HEK293 (cell line): ENCODE results near the gene ZMYM3.

Experiments used
- AEBP2 ChIP-seq: fragments of 450-650 bp; formaldehyde crosslinking; IDR thresholded peaks from 2 replicates; pipeline ENCODE4 v1.5.1; 2016; ENCODE audit warnings: missing biosample characterization, missing genetic modification characterization, borderline replicate concordance
- KLF17 ChIP-seq: fragments of 450-650 bp; formaldehyde crosslinking; IDR thresholded peaks from 2 replicates; pipeline ENCODE4 v1.5.1; 2016; ENCODE audit warnings: missing biosample characterization, missing genetic modification characterization
- KLF8 ChIP-seq: fragments of 450-650 bp; formaldehyde crosslinking; IDR thresholded peaks from 2 replicates; pipeline ENCODE4 v1.5.1; 2016; ENCODE audit warnings: missing biosample characterization, missing genetic modification characterization
- KLF9 ChIP-seq: fragments of 450-650 bp; formaldehyde crosslinking; IDR thresholded peaks from 2 replicates; pipeline ENCODE4 v1.5.1; 2016; ENCODE audit warnings: missing biosample characterization, missing genetic modification characterization, low read depth
- TRIM28 ChIP-seq: IDR thresholded peaks from 2 replicates; pipeline ENCODE4 v1.6.1; 2011; ENCODE audit warnings: low read length, control low read depth, borderline replicate concordance
- WT1 ChIP-seq: fragments of 450-650 bp; formaldehyde crosslinking; IDR thresholded peaks from 2 replicates; pipeline ENCODE4 v1.5.1; 2016; ENCODE audit warnings: missing biosample characterization, missing genetic modification characterization
- YY1 ChIP-seq: fragments of 450-650 bp; formaldehyde crosslinking; IDR thresholded peaks from 2 replicates; pipeline ENCODE4 v1.5.1; 2018; ENCODE audit warnings: missing biosample characterization, missing genetic modification characterization
- ZBTB8A ChIP-seq: fragments of 450-650 bp; formaldehyde crosslinking; IDR thresholded peaks from 2 replicates; pipeline ENCODE4 v1.5.1; 2016; ENCODE audit warnings: missing biosample characterization, missing genetic modification characterization
- ZNF184 ChIP-seq: fragments of 450-650 bp; IDR thresholded peaks from 2 replicates; pipeline ENCODE4 v1.5.1; 2018; ENCODE audit warnings: missing biosample characterization, mild to moderate bottlenecking, missing genetic modification characterization
- ZNF280D ChIP-seq: fragments of 450-650 bp; formaldehyde crosslinking; IDR thresholded peaks from 2 replicates; pipeline ENCODE4 v1.5.1; 2016; ENCODE audit warnings: missing biosample characterization, missing genetic modification characterization
- ZNF366 ChIP-seq: fragments of 450-650 bp; formaldehyde crosslinking; conservative IDR thresholded peaks from 2 replicates; pipeline ENCODE4 v1.5.1; 2016; ENCODE audit warnings: missing biosample characterization, missing genetic modification characterization
- ZNF585B ChIP-seq: fragments of 450-650 bp; formaldehyde crosslinking; IDR thresholded peaks from 2 replicates; pipeline ENCODE4 v1.5.1; 2016; ENCODE audit warnings: missing biosample characterization, missing genetic modification characterization
- ZNF670 ChIP-seq: fragments of 450-650 bp; formaldehyde crosslinking; IDR thresholded peaks from 2 replicates; pipeline ENCODE4 v1.5.1; 2016; ENCODE audit warnings: missing biosample characterization, missing genetic modification characterization, low read depth
- ZNF701 ChIP-seq: fragments of 450-650 bp; formaldehyde crosslinking; IDR thresholded peaks from 2 replicates; pipeline ENCODE4 v1.5.1; 2016; ENCODE audit warnings: missing biosample characterization, missing genetic modification characterization
- ZNF747 ChIP-seq: fragments of 450-650 bp; formaldehyde crosslinking; IDR thresholded peaks from 2 replicates; pipeline ENCODE4 v1.5.1; 2016; ENCODE audit warnings: missing biosample characterization, missing genetic modification characterization
- ZNF791 ChIP-seq: fragments of 450-650 bp; formaldehyde crosslinking; IDR thresholded peaks from 2 replicates; pipeline ENCODE4 v1.5.1; 2016; ENCODE audit warnings: missing biosample characterization, missing genetic modification characterization
- ZSCAN18 ChIP-seq: fragments of 450-650 bp; formaldehyde crosslinking; IDR thresholded peaks from 2 replicates; pipeline ENCODE4 v1.5.1; 2016; ENCODE audit warnings: missing biosample characterization, missing genetic modification characterization
- TF ChIP-seq, protein P1 (sequence below): fragments of 450-650 bp; formaldehyde crosslinking; IDR thresholded peaks from 2 replicates; pipeline ENCODE4 v1.5.0; 2017; ENCODE audit warnings: missing biosample characterization, missing genetic modification characterization, borderline replicate concordance
- TF ChIP-seq, protein P2 (sequence below): fragments of 450-650 bp; IDR thresholded peaks from 2 replicates; pipeline ENCODE4 v1.5.1; 2018; ENCODE audit warnings: missing biosample characterization, missing genetic modification characterization
- TF ChIP-seq, protein P3 (sequence below): fragments of 450-650 bp; formaldehyde crosslinking; IDR thresholded peaks from 2 replicates; pipeline ENCODE4 v1.5.1; 2016; ENCODE audit warnings: missing biosample characterization, missing genetic modification characterization
- TF ChIP-seq, protein P4 (sequence below): fragments of 450-650 bp; formaldehyde crosslinking; IDR thresholded peaks from 2 replicates; pipeline ENCODE4 v1.5.1; 2016; ENCODE audit warnings: missing biosample characterization, missing genetic modification characterization, borderline replicate concordance

Gene ZMYM3

DNA sequence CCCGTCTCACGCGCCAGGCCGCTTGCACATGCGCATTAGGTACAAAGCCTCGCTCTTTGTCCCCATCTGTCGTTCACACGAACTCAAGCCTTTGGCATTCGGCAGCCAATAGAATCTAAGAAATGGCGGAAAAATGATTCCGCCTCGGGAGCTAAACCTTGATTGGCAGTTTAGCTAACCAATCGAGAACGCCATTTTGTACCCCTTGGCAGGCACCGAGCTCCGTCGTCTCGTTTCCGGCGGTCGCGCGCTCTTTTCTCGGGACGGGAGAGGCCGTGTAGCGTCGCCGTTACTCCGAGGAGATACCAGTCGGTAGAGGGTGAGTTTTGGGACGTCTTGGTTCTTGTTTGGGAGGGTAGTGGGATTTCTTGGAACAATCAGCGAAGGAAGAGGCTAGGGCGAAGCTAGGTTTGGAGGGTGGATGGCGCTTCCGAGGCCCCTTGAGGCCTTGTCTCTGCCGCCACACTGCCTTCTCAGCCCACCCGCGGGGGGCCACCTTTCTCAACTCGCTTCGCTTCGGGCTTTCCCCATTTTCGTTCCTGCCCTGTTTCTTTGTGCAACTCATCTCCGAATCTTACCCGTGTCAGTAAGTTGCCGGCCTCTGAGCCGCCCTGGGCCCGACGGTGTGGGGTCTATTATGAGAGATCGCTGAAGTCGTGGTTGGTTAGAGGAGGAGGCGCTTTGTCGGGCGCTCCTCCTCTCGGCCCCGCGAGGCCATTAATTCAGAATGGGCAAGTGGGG is 29.6 kb upstream of the ZMYM3 start, which contains the start of gene NONO (continued):
- TF ChIP-seq KLF17 (tag by site-specific recombination) (0 out of 2 replicates have a peak, but pooled peaks have one; percentile 19), YY1 (tag by site-specific recombination) (peak; percentile 45; the same call in 1 of the 2 replicates), ZNF670 (tag by site-specific recombination) (no peak), ZBTB8A (tag by site-specific recombination) (peak; percentile 26; the same call in 1 of the 2 replicates), ZNF791 (tag by site-specific recombination) (no peak), ZNF184 (tag by site-specific recombination) (no peak), KLF9 (tag by site-specific recombination) (no peak), TRIM28 (no peak), ZNF585B (tag by site-specific recombination) (no peak), AEBP2 (tag by site-specific recombination) (no peak), ZNF701 (no peak), ZNF280D (0 out of 2 replicates have a peak, but pooled peaks have one; percentile 27), ZNF747 (tag by site-specific recombination) (no peak), WT1 (tag by site-specific recombination) (no peak), ZNF366 (tag by site-specific recombination) (peak; percentile 87), KLF8 (tag by site-specific recombination) (peak; percentile 43), ZSCAN18 (tag by site-specific recombination) (peak; percentile 68; the same call in 1 of the 2 replicates)
- TF ChIP-seq, protein P1, sequence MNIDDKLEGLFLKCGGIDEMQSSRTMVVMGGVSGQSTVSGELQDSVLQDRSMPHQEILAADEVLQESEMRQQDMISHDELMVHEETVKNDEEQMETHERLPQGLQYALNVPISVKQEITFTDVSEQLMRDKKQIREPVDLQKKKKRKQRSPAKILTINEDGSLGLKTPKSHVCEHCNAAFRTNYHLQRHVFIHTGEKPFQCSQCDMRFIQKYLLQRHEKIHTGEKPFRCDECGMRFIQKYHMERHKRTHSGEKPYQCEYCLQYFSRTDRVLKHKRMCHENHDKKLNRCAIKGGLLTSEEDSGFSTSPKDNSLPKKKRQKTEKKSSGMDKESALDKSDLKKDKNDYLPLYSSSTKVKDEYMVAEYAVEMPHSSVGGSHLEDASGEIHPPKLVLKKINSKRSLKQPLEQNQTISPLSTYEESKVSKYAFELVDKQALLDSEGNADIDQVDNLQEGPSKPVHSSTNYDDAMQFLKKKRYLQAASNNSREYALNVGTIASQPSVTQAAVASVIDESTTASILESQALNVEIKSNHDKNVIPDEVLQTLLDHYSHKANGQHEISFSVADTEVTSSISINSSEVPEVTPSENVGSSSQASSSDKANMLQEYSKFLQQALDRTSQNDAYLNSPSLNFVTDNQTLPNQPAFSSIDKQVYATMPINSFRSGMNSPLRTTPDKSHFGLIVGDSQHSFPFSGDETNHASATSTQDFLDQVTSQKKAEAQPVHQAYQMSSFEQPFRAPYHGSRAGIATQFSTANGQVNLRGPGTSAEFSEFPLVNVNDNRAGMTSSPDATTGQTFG (tag by site-specific recombination), result no peak
- TF ChIP-seq, protein P2, sequence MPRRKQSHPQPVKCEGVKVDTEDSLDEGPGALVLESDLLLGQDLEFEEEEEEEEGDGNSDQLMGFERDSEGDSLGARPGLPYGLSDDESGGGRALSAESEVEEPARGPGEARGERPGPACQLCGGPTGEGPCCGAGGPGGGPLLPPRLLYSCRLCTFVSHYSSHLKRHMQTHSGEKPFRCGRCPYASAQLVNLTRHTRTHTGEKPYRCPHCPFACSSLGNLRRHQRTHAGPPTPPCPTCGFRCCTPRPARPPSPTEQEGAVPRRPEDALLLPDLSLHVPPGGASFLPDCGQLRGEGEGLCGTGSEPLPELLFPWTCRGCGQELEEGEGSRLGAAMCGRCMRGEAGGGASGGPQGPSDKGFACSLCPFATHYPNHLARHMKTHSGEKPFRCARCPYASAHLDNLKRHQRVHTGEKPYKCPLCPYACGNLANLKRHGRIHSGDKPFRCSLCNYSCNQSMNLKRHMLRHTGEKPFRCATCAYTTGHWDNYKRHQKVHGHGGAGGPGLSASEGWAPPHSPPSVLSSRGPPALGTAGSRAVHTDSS (tag by site-specific recombination), result no peak
- TF ChIP-seq, protein P3, sequence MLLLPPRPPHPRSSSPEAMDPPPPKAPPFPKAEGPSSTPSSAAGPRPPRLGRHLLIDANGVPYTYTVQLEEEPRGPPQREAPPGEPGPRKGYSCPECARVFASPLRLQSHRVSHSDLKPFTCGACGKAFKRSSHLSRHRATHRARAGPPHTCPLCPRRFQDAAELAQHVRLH (tag by site-specific recombination), result peak; percentile 65; the same call in 1 of the 2 replicates
- TF ChIP-seq, protein P4, sequence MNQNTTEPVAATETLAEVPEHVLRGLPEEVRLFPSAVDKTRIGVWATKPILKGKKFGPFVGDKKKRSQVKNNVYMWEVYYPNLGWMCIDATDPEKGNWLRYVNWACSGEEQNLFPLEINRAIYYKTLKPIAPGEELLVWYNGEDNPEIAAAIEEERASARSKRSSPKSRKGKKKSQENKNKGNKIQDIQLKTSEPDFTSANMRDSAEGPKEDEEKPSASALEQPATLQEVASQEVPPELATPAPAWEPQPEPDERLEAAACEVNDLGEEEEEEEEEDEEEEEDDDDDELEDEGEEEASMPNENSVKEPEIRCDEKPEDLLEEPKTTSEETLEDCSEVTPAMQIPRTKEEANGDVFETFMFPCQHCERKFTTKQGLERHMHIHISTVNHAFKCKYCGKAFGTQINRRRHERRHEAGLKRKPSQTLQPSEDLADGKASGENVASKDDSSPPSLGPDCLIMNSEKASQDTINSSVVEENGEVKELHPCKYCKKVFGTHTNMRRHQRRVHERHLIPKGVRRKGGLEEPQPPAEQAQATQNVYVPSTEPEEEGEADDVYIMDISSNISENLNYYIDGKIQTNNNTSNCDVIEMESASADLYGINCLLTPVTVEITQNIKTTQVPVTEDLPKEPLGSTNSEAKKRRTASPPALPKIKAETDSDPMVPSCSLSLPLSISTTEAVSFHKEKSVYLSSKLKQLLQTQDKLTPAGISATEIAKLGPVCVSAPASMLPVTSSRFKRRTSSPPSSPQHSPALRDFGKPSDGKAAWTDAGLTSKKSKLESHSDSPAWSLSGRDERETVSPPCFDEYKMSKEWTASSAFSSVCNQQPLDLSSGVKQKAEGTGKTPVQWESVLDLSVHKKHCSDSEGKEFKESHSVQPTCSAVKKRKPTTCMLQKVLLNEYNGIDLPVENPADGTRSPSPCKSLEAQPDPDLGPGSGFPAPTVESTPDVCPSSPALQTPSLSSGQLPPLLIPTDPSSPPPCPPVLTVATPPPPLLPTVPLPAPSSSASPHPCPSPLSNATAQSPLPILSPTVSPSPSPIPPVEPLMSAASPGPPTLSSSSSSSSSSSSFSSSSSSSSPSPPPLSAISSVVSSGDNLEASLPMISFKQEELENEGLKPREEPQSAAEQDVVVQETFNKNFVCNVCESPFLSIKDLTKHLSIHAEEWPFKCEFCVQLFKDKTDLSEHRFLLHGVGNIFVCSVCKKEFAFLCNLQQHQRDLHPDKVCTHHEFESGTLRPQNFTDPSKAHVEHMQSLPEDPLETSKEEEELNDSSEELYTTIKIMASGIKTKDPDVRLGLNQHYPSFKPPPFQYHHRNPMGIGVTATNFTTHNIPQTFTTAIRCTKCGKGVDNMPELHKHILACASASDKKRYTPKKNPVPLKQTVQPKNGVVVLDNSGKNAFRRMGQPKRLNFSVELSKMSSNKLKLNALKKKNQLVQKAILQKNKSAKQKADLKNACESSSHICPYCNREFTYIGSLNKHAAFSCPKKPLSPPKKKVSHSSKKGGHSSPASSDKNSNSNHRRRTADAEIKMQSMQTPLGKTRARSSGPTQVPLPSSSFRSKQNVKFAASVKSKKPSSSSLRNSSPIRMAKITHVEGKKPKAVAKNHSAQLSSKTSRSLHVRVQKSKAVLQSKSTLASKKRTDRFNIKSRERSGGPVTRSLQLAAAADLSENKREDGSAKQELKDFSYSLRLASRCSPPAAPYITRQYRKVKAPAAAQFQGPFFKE (tag by site-specific recombination), result no peak
